ENCODE data around the gene GULP1. TPM values are rescaled to one million over a fixed set of nuclear protein-coding genes. Genes with fewer than 3 reads are reported as not detected.

The GULP1 gene
- total and polyA plus RNA-seq, 2 donors (not counting 1 experiment from before 2014, with no cell fraction given), result 43.5 to 82.4 TPM

DNA sequence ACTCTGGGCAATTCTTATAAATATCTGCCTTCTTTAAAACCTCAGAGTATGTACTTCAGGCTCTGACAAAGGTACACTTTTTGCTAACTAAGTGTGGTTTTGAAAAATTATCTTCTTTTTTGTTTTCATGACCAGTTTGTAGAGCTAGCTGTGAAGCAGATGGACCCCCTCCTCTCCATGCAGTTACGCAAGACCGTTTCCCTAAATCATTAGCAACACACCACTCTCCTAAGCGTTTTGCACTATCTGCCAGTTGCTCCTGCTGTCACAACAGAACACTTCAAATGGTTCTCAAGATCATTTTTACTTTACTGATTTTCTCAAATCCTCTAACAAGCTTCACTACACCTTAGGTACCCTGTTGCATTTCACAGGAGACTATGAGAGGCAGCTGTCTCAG lies 53.3 kb downstream of the GULP1 start:
- Histone ChIP-seq H3K9me3 (ENCODE audit: control insufficient read depth, insufficient read depth, low read depth, low read length) (no peaks in the 10 kb centered on the region), H3K4me1 (ENCODE audit: control insufficient read depth, extremely low read depth, insufficient read depth, low read length) (no peaks in the 10 kb centered on the region), H3K4me2 (ENCODE audit: extremely low read depth, insufficient read depth, low read length) (no peak overlapping the region), H2AFZ (ENCODE audit: low read length) (no peak overlapping the region), H3K36me3 (ENCODE audit: control insufficient read depth, insufficient read depth, low read length) (no peaks in the 10 kb centered on the region), H3K27ac (ENCODE audit: insufficient read depth, low read length) (no peak overlapping the region), H4K20me1 (ENCODE audit: control insufficient read depth, extremely low read depth, insufficient read depth, low read length) (no peaks in the 10 kb centered on the region), H3K79me2 (ENCODE audit: control insufficient read depth, insufficient read depth, low read length) (no peaks in the 10 kb centered on the region), H3K9ac (ENCODE audit: insufficient read depth, low read length) (no peak overlapping the region), H3K4me3 (replicated peaks in 1 of 4; ENCODE audit: control extremely low read depth in 1 of 4, insufficient read depth in 1 of 4, low read depth in 3 of 4, low read length in 4 of 4) (no peak overlapping the region), H3K27me3 (ENCODE audit: control insufficient read depth, insufficient read depth, low read length) (no peaks in the 10 kb centered on the region)
- DNase-seq (ENCODE audit: low read depth in 2 of 2), result peak; percentile 31 to 33
- no peak for TF ChIP-seq EZH2 (IDR thresholded peaks at IDR 0.05; ENCODE audit: low read length, missing control alignments)
- TF ChIP-seq, protein P1, sequence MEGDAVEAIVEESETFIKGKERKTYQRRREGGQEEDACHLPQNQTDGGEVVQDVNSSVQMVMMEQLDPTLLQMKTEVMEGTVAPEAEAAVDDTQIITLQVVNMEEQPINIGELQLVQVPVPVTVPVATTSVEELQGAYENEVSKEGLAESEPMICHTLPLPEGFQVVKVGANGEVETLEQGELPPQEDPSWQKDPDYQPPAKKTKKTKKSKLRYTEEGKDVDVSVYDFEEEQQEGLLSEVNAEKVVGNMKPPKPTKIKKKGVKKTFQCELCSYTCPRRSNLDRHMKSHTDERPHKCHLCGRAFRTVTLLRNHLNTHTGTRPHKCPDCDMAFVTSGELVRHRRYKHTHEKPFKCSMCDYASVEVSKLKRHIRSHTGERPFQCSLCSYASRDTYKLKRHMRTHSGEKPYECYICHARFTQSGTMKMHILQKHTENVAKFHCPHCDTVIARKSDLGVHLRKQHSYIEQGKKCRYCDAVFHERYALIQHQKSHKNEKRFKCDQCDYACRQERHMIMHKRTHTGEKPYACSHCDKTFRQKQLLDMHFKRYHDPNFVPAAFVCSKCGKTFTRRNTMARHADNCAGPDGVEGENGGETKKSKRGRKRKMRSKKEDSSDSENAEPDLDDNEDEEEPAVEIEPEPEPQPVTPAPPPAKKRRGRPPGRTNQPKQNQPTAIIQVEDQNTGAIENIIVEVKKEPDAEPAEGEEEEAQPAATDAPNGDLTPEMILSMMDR (conservative IDR thresholded peaks at IDR 0.05 in 1 of 2, IDR thresholded peaks at IDR 0.05 in 1 of 2; ENCODE audit: low read depth in 1 of 2, low read length in 2 of 2), result no peak

DNA sequence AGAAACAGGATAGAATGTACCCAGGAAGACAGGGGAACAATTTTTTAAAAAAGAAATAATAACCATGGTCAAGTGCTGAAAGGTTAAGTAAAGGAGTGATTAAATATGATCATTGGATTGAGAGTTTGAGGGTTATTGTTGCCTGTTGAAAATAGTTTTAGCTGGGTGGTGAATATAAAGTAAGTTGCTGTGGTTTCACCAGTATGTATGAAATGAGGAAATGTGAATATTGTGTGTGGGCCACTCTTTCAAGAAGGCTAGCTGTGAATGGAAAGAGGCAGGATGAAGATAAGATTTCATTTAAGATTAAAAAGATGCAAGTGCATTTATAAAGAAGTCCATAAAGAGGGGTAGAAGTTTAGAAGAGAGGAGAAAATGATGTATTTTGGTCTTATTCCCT lies 53.8 kb downstream of the GULP1 start:
- no peaks in the 10 kb centered on the region for H3K36me3 ChIP-seq (ENCODE audit: control insufficient read depth, insufficient read depth, low read length)
- H3K9ac ChIP-seq (ENCODE audit: insufficient read depth, low read length), result no peak overlapping the region
- H3K4me1 ChIP-seq (ENCODE audit: control insufficient read depth, extremely low read depth, insufficient read depth, low read length), result no peaks in the 10 kb centered on the region
- H3K4me3 ChIP-seq (replicated peaks in 1 of 4; ENCODE audit: control extremely low read depth in 1 of 4, insufficient read depth in 1 of 4, low read depth in 3 of 4, low read length in 4 of 4), result no peak overlapping the region
- no peak overlapping the region for H2AFZ ChIP-seq (ENCODE audit: low read length)
- H3K4me2 ChIP-seq (ENCODE audit: extremely low read depth, insufficient read depth, low read length), result no peak overlapping the region
- H4K20me1 ChIP-seq (ENCODE audit: control insufficient read depth, extremely low read depth, insufficient read depth, low read length), result no peaks in the 10 kb centered on the region
- TF ChIP-seq EZH2 (IDR thresholded peaks at IDR 0.05; ENCODE audit: low read length, missing control alignments), result no peak
- TF ChIP-seq, protein P1 (conservative IDR thresholded peaks at IDR 0.05 in 1 of 2, IDR thresholded peaks at IDR 0.05 in 1 of 2; ENCODE audit: low read depth in 1 of 2, low read length in 2 of 2), result no peak
- no peaks in the 10 kb centered on the region for H3K79me2 ChIP-seq (ENCODE audit: control insufficient read depth, insufficient read depth, low read length)
- no peaks in the 10 kb centered on the region for H3K27me3 ChIP-seq (ENCODE audit: control insufficient read depth, insufficient read depth, low read length)
- no peaks in the 10 kb centered on the region for H3K9me3 ChIP-seq (ENCODE audit: control insufficient read depth, insufficient read depth, low read depth, low read length)
- DNase-seq (ENCODE audit: low read depth in 2 of 2), result peak in 1 of 2 donors; percentile 76
- H3K27ac ChIP-seq (ENCODE audit: insufficient read depth, low read length), result no peak overlapping the region

DNA sequence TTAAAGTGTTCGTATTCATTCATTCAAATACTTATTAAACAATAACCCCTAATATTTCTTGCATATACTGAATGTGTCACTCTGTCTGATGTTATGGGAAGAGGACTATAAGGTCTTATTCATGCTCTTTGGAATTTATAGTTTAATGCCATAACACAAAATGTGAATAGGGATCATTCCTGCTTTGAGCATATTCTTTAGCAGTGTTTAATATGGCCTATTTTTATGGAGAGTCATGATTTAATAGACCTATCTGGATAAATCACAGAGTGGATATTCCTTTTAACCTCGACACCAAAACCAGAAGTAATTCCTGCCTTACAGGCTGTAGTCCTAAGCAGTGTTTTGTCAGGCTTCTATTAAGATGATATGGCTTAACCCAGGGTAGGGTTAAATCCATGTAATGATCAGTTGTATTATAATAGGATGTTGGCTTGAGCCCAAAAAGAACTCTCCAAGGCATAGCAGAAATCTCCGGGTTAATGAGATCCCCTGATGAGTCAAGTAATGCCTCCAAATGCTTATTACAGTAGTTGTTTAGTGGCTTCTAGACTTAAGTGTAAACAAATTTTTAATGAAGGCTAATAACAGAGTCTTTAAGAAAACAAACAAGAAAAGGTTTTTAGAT lies 54.3 kb downstream of the GULP1 start:
- no peak for TF ChIP-seq EZH2 (IDR thresholded peaks at IDR 0.05; ENCODE audit: low read length, missing control alignments)
- TF ChIP-seq, protein P1 (conservative IDR thresholded peaks at IDR 0.05 in 1 of 2, IDR thresholded peaks at IDR 0.05 in 1 of 2; ENCODE audit: low read depth in 1 of 2, low read length in 2 of 2), result no peak
- Histone ChIP-seq H3K4me3 (replicated peaks in 1 of 4; ENCODE audit: control extremely low read depth in 1 of 4, insufficient read depth in 1 of 4, low read depth in 3 of 4, low read length in 4 of 4) (no peak overlapping the region), H2AFZ (ENCODE audit: low read length) (no peak overlapping the region), H3K79me2 (ENCODE audit: control insufficient read depth, insufficient read depth, low read length) (no peaks in the 10 kb centered on the region), H4K20me1 (ENCODE audit: control insufficient read depth, extremely low read depth, insufficient read depth, low read length) (no peaks in the 10 kb centered on the region), H3K9me3 (ENCODE audit: control insufficient read depth, insufficient read depth, low read depth, low read length) (no peaks in the 10 kb centered on the region), H3K27me3 (ENCODE audit: control insufficient read depth, insufficient read depth, low read length) (no peaks in the 10 kb centered on the region), H3K27ac (ENCODE audit: insufficient read depth, low read length) (no peak overlapping the region), H3K36me3 (ENCODE audit: control insufficient read depth, insufficient read depth, low read length) (no peaks in the 10 kb centered on the region), H3K4me1 (ENCODE audit: control insufficient read depth, extremely low read depth, insufficient read depth, low read length) (no peaks in the 10 kb centered on the region), H3K9ac (ENCODE audit: insufficient read depth, low read length) (no peak overlapping the region), H3K4me2 (ENCODE audit: extremely low read depth, insufficient read depth, low read length) (no peak overlapping the region)
- peak in 1 of 2 donors; percentile 40 for DNase-seq (ENCODE audit: low read depth in 2 of 2)
